GM23248 (cell line): Measurements from ENCODE around the gene PIP5K1B. TPM values are rescaled to one million over a fixed set of nuclear protein-coding genes. Genes with fewer than 3 reads are reported as not detected.

Experiments used
- DNase-seq: peaks from one replicate; pipeline ENCODE4 v3.0.0-alpha.2; 2015
- H2AFZ ChIP-seq: fragments of 200-600 bp; sonication (generic); 2 replicates; pipeline ENCODE4 v1.6.1; 2016; ENCODE audit warnings: antibody characterized with exemption
- H3F3A ChIP-seq: fragments of 200-600 bp; sonication (generic); 2 replicates; pipeline ENCODE4 v1.6.1; 2016; ENCODE audit warnings: mild to moderate bottlenecking, antibody characterized with exemption, mixed run types; ENCODE audit not compliant: insufficient read depth
- H3K27ac ChIP-seq: fragments of 200-600 bp; sonication (generic); 2 replicates; pipeline ENCODE4 v1.5.1; 2016; ENCODE audit warnings: mild to moderate bottlenecking
- H3K27me3 ChIP-seq: fragments of 200-600 bp; sonication (generic); replicated peaks from 2 replicates; pipeline ENCODE4 v1.6.1; 2016; ENCODE audit warnings: mild to moderate bottlenecking; ENCODE audit not compliant: insufficient read depth
- H3K36me3 ChIP-seq: fragments of 200-600 bp; sonication (generic); 2 replicates; pipeline ENCODE4 v1.6.1; 2016; ENCODE audit warnings: low read depth, mild to moderate bottlenecking
- H3K4me1 ChIP-seq: fragments of 200-600 bp; sonication (generic); 2 replicates; pipeline ENCODE4 v1.6.1; 2016; ENCODE audit warnings: mild to moderate bottlenecking; ENCODE audit not compliant: insufficient read depth
- H3K4me2 ChIP-seq: fragments of 200-600 bp; sonication (generic); one replicate; pipeline ENCODE4 v1.6.1; 2016; ENCODE audit warnings: mild to moderate bottlenecking; ENCODE audit not compliant: unreplicated experiment
- H3K4me3 ChIP-seq: fragments of 200-600 bp; sonication (generic); 2 replicates; pipeline ENCODE4 v1.5.1; 2016; ENCODE audit warnings: mild to moderate bottlenecking
- H3K79me2 ChIP-seq: fragments of 200-600 bp; sonication (generic); 2 replicates; pipeline ENCODE4 v1.6.1; 2016; ENCODE audit warnings: mild to moderate bottlenecking; ENCODE audit not compliant: insufficient read depth
- H3K9ac ChIP-seq: fragments of 200-600 bp; sonication (generic); 2 replicates; pipeline ENCODE4 v1.6.1; 2016; ENCODE audit warnings: mild to moderate bottlenecking
- H3K9me2 ChIP-seq: fragments of 200-600 bp; sonication (generic); 2 replicates; pipeline ENCODE4 v1.6.1; 2016; ENCODE audit warnings: mixed run types, mild to moderate bottlenecking, moderate library complexity; ENCODE audit not compliant: insufficient read depth
- H3K9me3 ChIP-seq: fragments of 200-600 bp; sonication (generic); one replicate; pipeline ENCODE4 v1.6.1; 2017; ENCODE audit warnings: low read depth
- H4K20me1 ChIP-seq: fragments of 200-600 bp; sonication (generic); 2 replicates; pipeline ENCODE4 v1.6.0; 2016; ENCODE audit not compliant: insufficient read depth
- EZH2 ChIP-seq: fragments of 200-600 bp; sonication (generic); IDR thresholded peaks from 2 replicates; pipeline ENCODE4 v1.6.1; 2018; ENCODE audit warnings: antibody characterized with exemption, mild to moderate bottlenecking; ENCODE audit not compliant: insufficient read depth, poor library complexity, severe bottlenecking
- EZH2phosphoT487 ChIP-seq: fragments of 200-600 bp; sonication (generic); IDR thresholded peaks from 2 replicates; pipeline ENCODE4 v1.6.1; 2018; ENCODE audit warnings: antibody characterized with exemption, moderate library complexity, mild to moderate bottlenecking, low read depth; ENCODE audit not compliant: insufficient read depth
- WGBS, 2 experiments: methylation state at CpG; one replicate each; pipeline ENCODE4 v1.1.6; 2015 to 2017; ENCODE audit warnings: low lambda C conversion rate in 2 of 2, low coverage in 1 of 2; ENCODE audit errors: missing lambda C conversion rate in 2 of 2; 5-methylcytosine and 5-hydroxymethylcytosine counted together
- in situ Hi-C: fragments of 300-500 bp; cut with MboI; formaldehyde crosslinking; loops from 2 replicates; pipeline ENCODE4 v1.15.0; 2020
- polyA plus RNA-seq: library from polyadenylated mRNA; unstranded; fragments of >200 nt; fragmentation: Nextera tagmentation; extraction: Ambion mirVana; gene quantifications from 2 replicates; pipeline ENCODE4 v1.2.1, GENCODE V29; 2016
- total RNA-seq: library from RNA; depleted of rRNA; stranded (reverse); fragments of >200 nt; shearing (Covaris generic); gene quantifications from 2 replicates; pipeline ENCODE4 v1.2.3, GENCODE V29; 2014

Gene PIP5K1B
- total and polyA plus RNA-seq, 2 experiments from 2014 or later = not detected

DNA sequence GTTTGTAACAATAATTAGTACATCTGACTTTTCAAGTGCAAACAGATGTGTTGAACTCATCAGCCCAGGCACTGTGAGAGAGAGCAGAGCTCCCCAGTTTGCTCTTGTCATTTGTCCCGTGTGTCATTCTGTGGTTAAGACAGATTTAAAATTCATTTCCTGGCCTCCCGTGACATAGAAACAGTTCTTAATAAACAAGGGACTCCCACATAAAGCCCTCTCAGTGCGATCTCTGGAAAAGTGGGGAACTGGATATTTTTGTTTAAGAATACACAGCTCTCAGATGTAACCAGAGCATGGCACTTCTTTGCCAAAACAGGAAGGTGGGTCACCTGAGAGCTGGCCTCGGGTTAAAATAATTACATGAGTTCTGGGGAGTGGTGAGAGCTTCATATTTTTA lies 250.3 kb downstream of the PIP5K1B start:
- Histone ChIP-seq H3K9me2 (no peaks in the 10 kb centered on the region), H3K9ac (no peak overlapping the region), H3K4me2 (no peak overlapping the region), H3K27me3 (no peaks in the 10 kb centered on the region), H3F3A (no peaks in the 10 kb centered on the region), H3K9me3 (no peaks in the 10 kb centered on the region), H3K4me3 (no peak overlapping the region), H2AFZ (no peak overlapping the region), H3K27ac (no peak overlapping the region), H4K20me1 (no peaks in the 10 kb centered on the region), H3K4me1 (no peaks in the 10 kb centered on the region), H3K79me2 (no peaks in the 10 kb centered on the region), H3K36me3 (no peaks in the 10 kb centered on the region)
- WGBS, 2 experiments = 11 to 15% methylated on average over 4 of the region's 4 CpGs
- no peak for DNase-seq
- TF ChIP-seq EZH2phosphoT487 = no peak
- TF ChIP-seq EZH2 = no peak
- in situ Hi-C loops = no loop called here

DNA sequence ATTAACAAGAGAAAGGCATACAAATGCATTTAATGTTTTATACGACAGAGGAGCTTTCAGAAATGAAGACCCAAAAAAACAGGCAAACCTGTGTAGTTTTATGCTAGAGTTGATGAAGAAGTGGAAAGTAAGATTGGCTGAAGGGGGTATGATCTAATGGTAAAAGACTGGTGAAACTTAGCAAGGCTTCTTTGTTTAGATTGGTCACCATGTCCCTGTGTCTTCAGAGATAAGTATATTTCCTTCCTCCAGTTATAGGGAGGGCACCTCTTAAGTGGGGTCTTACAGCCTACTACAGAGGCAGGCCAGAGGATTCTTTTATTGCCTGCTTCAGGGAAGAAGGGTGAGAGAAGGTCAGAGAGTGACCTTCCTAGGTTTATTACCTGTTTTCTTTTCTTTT lies 252.4 kb downstream of the PIP5K1B start:
- 49 to 50% methylated on average over 1 of the region's 1 CpG for WGBS, 2 experiments
- H3K27ac ChIP-seq = no peak overlapping the region
- in situ Hi-C loops = no loop called here
- H4K20me1 ChIP-seq = no peaks in the 10 kb centered on the region
- no peaks in the 10 kb centered on the region for H3K27me3 ChIP-seq
- no peaks in the 10 kb centered on the region for H3K9me3 ChIP-seq
- no peak overlapping the region for H3K4me2 ChIP-seq
- H3F3A ChIP-seq = no peaks in the 10 kb centered on the region
- H3K4me1 ChIP-seq = no peaks in the 10 kb centered on the region
- no peaks in the 10 kb centered on the region for H3K79me2 ChIP-seq
- no peak overlapping the region for H3K4me3 ChIP-seq
- no peaks in the 10 kb centered on the region for H3K36me3 ChIP-seq
- no peaks in the 10 kb centered on the region for H3K9me2 ChIP-seq
- no peak for DNase-seq
- H3K9ac ChIP-seq = no peak overlapping the region
- no peak overlapping the region for H2AFZ ChIP-seq
- no peak for TF ChIP-seq EZH2phosphoT487
- no peak for TF ChIP-seq EZH2

DNA sequence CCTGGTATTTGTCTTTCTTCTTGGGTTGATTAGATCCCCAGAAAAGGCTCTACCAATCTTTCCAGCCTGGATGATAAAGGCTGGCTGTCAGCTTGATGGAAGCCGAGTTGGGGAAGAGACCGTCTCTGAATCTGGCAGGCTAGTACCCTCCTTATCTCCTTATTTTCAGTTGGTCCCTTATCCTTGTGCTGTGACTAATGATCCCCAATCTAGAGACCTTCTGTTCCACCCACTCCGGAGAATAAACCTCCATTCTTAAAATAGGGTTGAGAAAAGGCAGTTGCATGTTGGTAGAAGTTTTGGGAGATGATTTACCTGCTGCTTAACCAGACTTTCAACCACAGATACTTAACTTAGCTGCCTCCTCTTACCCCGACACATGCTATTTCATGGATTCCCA lies 256.5 kb downstream of the PIP5K1B start:
- no peak for TF ChIP-seq EZH2phosphoT487
- no peak for TF ChIP-seq EZH2

DNA sequence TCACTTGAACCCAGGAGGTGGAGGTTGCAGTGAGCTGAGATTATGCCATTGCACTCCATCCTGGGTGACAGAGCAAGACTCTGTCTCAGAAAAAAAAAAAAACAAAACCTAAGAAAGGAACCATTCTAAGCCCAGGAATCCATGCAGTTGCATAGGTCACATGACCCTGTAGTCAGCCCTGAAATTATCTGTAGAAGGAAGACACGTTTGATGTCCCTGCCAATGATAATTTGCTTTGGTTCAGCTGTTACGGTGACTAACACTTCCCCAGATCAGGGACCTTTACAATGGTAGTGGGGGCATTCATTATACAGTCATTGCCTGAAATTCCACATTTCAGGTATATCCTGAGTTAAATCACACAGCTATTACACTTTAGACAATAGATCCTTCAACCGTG lies 258.4 kb downstream of the PIP5K1B start:
- H3K4me3 ChIP-seq = no peak overlapping the region
- H3F3A ChIP-seq = no peaks in the 10 kb centered on the region
- H3K27me3 ChIP-seq = no peaks in the 10 kb centered on the region
- no peak for TF ChIP-seq EZH2phosphoT487
- TF ChIP-seq EZH2 = no peak
- H2AFZ ChIP-seq = no peak overlapping the region
- no peaks in the 10 kb centered on the region for H4K20me1 ChIP-seq
- no peaks in the 10 kb centered on the region for H3K4me1 ChIP-seq
- DNase-seq = no peak
- no peak overlapping the region for H3K4me2 ChIP-seq
- WGBS, 2 experiments = 54 to 57% methylated on average over 3 of the region's 3 CpGs
- no peaks in the 10 kb centered on the region for H3K9me2 ChIP-seq
- H3K36me3 ChIP-seq = no peaks in the 10 kb centered on the region
- no peak overlapping the region for H3K9ac ChIP-seq
- no peaks in the 10 kb centered on the region for H3K79me2 ChIP-seq
- H3K27ac ChIP-seq = no peak overlapping the region
- no peaks in the 10 kb centered on the region for H3K9me3 ChIP-seq
- in situ Hi-C loops = no loop called here

More for the DNA sequence above, 256.5 kb downstream of the PIP5K1B start:
- H3K4me3 ChIP-seq = no peak overlapping the region
- H3K36me3 ChIP-seq = no peaks in the 10 kb centered on the region
- no peaks in the 10 kb centered on the region for H3K27me3 ChIP-seq
- no peak overlapping the region for H2AFZ ChIP-seq
- 15 to 26% methylated on average over 4 of the region's 4 CpGs for WGBS, 2 experiments
- H3K4me1 ChIP-seq = no peaks in the 10 kb centered on the region
- H3K9me2 ChIP-seq = no peaks in the 10 kb centered on the region
- in situ Hi-C loops = no loop called here
- H4K20me1 ChIP-seq = no peaks in the 10 kb centered on the region
- no peak for DNase-seq
- no peak overlapping the region for H3K27ac ChIP-seq
- H3K4me2 ChIP-seq = no peak overlapping the region
- H3F3A ChIP-seq = no peaks in the 10 kb centered on the region
- no peaks in the 10 kb centered on the region for H3K79me2 ChIP-seq
- no peak overlapping the region for H3K9ac ChIP-seq
- no peaks in the 10 kb centered on the region for H3K9me3 ChIP-seq

DNA sequence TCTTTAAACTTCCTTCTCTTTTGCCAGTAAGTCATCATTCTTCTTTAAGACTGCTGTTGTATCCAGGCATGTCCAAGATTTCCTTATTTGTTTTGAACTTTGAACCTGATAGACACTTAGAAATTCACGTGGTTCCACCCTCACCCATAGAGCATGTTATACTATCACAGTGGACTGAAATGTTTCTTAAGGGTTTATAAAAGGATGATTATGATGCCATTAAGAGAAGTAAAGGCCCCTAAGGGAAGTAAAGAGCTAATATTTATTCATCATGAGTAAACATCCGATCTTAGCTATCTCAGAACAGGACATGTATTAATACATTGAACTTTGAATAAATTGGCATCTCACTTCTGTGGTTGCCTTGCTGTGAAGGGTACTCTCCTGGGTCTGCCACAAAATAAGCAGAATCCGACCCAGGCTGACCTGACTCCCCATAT lies 259.1 kb downstream of the PIP5K1B start:
- Histone ChIP-seq H3K9ac (no peak overlapping the region), H3K36me3 (no peaks in the 10 kb centered on the region), H3K79me2 (no peaks in the 10 kb centered on the region), H3K9me3 (no peaks in the 10 kb centered on the region), H3K9me2 (no peaks in the 10 kb centered on the region), H3K4me3 (no peak overlapping the region), H3K4me2 (no peak overlapping the region), H3K27me3 (no peaks in the 10 kb centered on the region), H4K20me1 (no peaks in the 10 kb centered on the region), H3K27ac (no peak overlapping the region), H3K4me1 (no peaks in the 10 kb centered on the region), H2AFZ (no peak overlapping the region), H3F3A (no peaks in the 10 kb centered on the region)
- no peak for DNase-seq
- TF ChIP-seq EZH2 (no peak), EZH2phosphoT487 (no peak)
- 22 to 29% methylated on average over 3 of the region's 3 CpGs for WGBS, 2 experiments
- in situ Hi-C loops = no loop called here
